T follicular helper cell (primary cell): Measurements from ENCODE around the gene FBXO41.
"Not testable (repeated sequence)": the region's sequence is repeated elsewhere in the genome, so short reads cannot be mapped to it uniquely, and the experiment has no call there.

ENCODE experiments used
- DNase-seq: peaks from one replicate; pipeline ENCODE4 v3.0.0-alpha.2; 2020; ENCODE audit warnings: low read depth

Gene FBXO41

GRCh38 chr2:73262691-73263429 is 21.4 kb downstream of the FBXO41 start:
- DNase-seq, result not testable (repeated sequence)

GRCh38 chr2:73262108-73262651 is 22.1 kb downstream of the FBXO41 start:
- DNase-seq, result no peak

GRCh38 chr2:73260338-73260984 is 23.8 kb downstream of the FBXO41 start:
- no peak for DNase-seq

GRCh38 chr2:73259704-73260337 is 24.5 kb downstream of the FBXO41 start:
- no peak for DNase-seq

- no peak for DNase-seq
Measured at GRCh38 chr2:73259276-73259675, 25.0 kb downstream of the FBXO41 start.

- no peak for DNase-seq
Measured at GRCh38 chr2:73258913-73259215, 25.4 kb downstream of the FBXO41 start.

GRCh38 chr2:73258186-73258912 is 25.9 kb downstream of the FBXO41 start:
- DNase-seq, result no peak

- no peak for DNase-seq
Measured at GRCh38 chr2:73257425-73258125, 26.7 kb downstream of the FBXO41 start.

- DNase-seq, result no peak
Measured at GRCh38 chr2:73257021-73257420, 27.3 kb downstream of the FBXO41 start.

GRCh38 chr2:73256618-73256922 is 27.7 kb downstream of the FBXO41 start:
- no peak for DNase-seq

GRCh38 chr2:73255907-73256617 is 28.2 kb downstream of the FBXO41 start:
- no peak for DNase-seq

- no peak for DNase-seq
Measured at GRCh38 chr2:73255007-73255644, 29.2 kb downstream of the FBXO41 start.

- no peak for DNase-seq
Measured at GRCh38 chr2:73254343-73255006, 29.8 kb downstream of the FBXO41 start.

- DNase-seq, result no peak
Measured at GRCh38 chr2:73253901-73254300, 30.4 kb downstream of the FBXO41 start.

GRCh38 chr2:73253400-73253799 is 30.9 kb downstream of the FBXO41 start:
- DNase-seq, result no peak

GRCh38 chr2:73252238-73253027 is 31.8 kb downstream of the FBXO41 start:
- no peak for DNase-seq

- no peak for DNase-seq
Measured at GRCh38 chr2:73250872-73251846, 33.1 kb downstream of the FBXO41 start.

GRCh38 chr2:73249636-73250035 is 34.6 kb downstream of the FBXO41 start:
- DNase-seq, result no peak
